ENCODE measurements around the gene TPST1.
"Not testable (repeated sequence)": the region's sequence is repeated elsewhere in the genome, so short reads cannot be mapped to it uniquely, and the experiment has no call there.

Gene TPST1

GRCh38 chr7:66204822-66205740, at the start of gene TPST1:
TPST1 (plus strand) TSS chr7:66205334; CDS start chr7:66240426, 35,092 bp downstream.
- DNase-seq (ENCODE audit: low read depth): peak; percentile 49
- peak; percentile 71 for TF ChIP-seq CTCF (IDR thresholded peaks at IDR 0.05; ENCODE audit: control insufficient read depth, extremely low read depth, insufficient read depth)
- peak within 1 kb of the TSS; percentile 82 for H3K4me3 ChIP-seq (ENCODE audit: low read depth, low read length)

- not testable (repeated sequence) for H3K4me3 ChIP-seq (ENCODE audit: low read depth, low read length); DNase-seq (ENCODE audit: low read depth)
These were observed 49.1 kb upstream of the TPST1 start for GRCh38 chr7:66156035-66156434.

GRCh38 chr7:66157060-66157459, 48.1 kb upstream of the TPST1 start:
- TF ChIP-seq CTCF (IDR thresholded peaks at IDR 0.05; ENCODE audit: control insufficient read depth, extremely low read depth, insufficient read depth): no peak
- no peak overlapping the region for H3K4me3 ChIP-seq (ENCODE audit: low read depth, low read length)
- DNase-seq (ENCODE audit: low read depth): no peak

GRCh38 chr7:66162622-66163021, 42.5 kb upstream of the TPST1 start:
- DNase-seq (ENCODE audit: low read depth): no peak
- no peak overlapping the region for H3K4me3 ChIP-seq (ENCODE audit: low read depth, low read length)
- no peak for TF ChIP-seq CTCF (IDR thresholded peaks at IDR 0.05; ENCODE audit: control insufficient read depth, extremely low read depth, insufficient read depth)

- H3K4me3 ChIP-seq (ENCODE audit: low read depth, low read length): no peak overlapping the region
- no peak for TF ChIP-seq CTCF (IDR thresholded peaks at IDR 0.05; ENCODE audit: control insufficient read depth, extremely low read depth, insufficient read depth)
- DNase-seq (ENCODE audit: low read depth): no peak
These were observed 41.9 kb upstream of the TPST1 start for GRCh38 chr7:66163186-66163610.

GRCh38 chr7:66164356-66164755, 40.8 kb upstream of the TPST1 start:
- H3K4me3 ChIP-seq (ENCODE audit: low read depth, low read length): no peak overlapping the region
- DNase-seq (ENCODE audit: low read depth): no peak
- TF ChIP-seq CTCF (IDR thresholded peaks at IDR 0.05; ENCODE audit: control insufficient read depth, extremely low read depth, insufficient read depth): no peak

- H3K4me3 ChIP-seq (ENCODE audit: low read depth, low read length): no peak overlapping the region
- no peak for TF ChIP-seq CTCF (IDR thresholded peaks at IDR 0.05; ENCODE audit: control insufficient read depth, extremely low read depth, insufficient read depth)
- DNase-seq (ENCODE audit: low read depth): peak; percentile 49
These were observed 37.3 kb upstream of the TPST1 start for GRCh38 chr7:66167773-66168387.
